ENCODE measurements around the gene ARHGAP15.

ARHGAP15 gene

GRCh38 chr2:143692162-143692561 lies 562.9 kb downstream of the ARHGAP15 start:
- no peak for DNase-seq (ENCODE audit: low spot score)

- no peak for DNase-seq (ENCODE audit: low spot score)
Measured at GRCh38 chr2:143692967-143693366, 563.7 kb downstream of the ARHGAP15 start.

- DNase-seq (ENCODE audit: low spot score), result no peak
Measured at GRCh38 chr2:143694335-143694734, 565.1 kb downstream of the ARHGAP15 start.

GRCh38 chr2:143696651-143697050 lies 567.4 kb downstream of the ARHGAP15 start:
- no peak for DNase-seq (ENCODE audit: low spot score)

GRCh38 chr2:143697744-143698143 lies 568.5 kb downstream of the ARHGAP15 start:
- DNase-seq (ENCODE audit: low spot score), result no peak

GRCh38 chr2:143698352-143698751 lies 569.1 kb downstream of the ARHGAP15 start:
- DNase-seq (ENCODE audit: low spot score), result no peak

GRCh38 chr2:143698888-143699570 lies 569.8 kb downstream of the ARHGAP15 start:
- no peak for DNase-seq (ENCODE audit: low spot score)

- DNase-seq (ENCODE audit: low spot score), result no peak
Measured at GRCh38 chr2:143700865-143701264, 571.6 kb downstream of the ARHGAP15 start.

- no peak for DNase-seq (ENCODE audit: low spot score)
Measured at GRCh38 chr2:143701785-143702184, 572.6 kb downstream of the ARHGAP15 start.

- DNase-seq (ENCODE audit: low spot score), result no peak
Measured at GRCh38 chr2:143702931-143703330, 573.7 kb downstream of the ARHGAP15 start.

GRCh38 chr2:143704451-143705106 lies 575.4 kb downstream of the ARHGAP15 start:
- DNase-seq (ENCODE audit: low spot score), result no peak

- DNase-seq (ENCODE audit: low spot score), result no peak
Measured at GRCh38 chr2:143705108-143705707, 576.0 kb downstream of the ARHGAP15 start.

- DNase-seq (ENCODE audit: low spot score), result no peak
Measured at GRCh38 chr2:143706354-143706753, 577.1 kb downstream of the ARHGAP15 start.

- no peak for DNase-seq (ENCODE audit: low spot score)
Measured at GRCh38 chr2:143708682-143709081, 579.5 kb downstream of the ARHGAP15 start.

- DNase-seq (ENCODE audit: low spot score), result no peak
Measured at GRCh38 chr2:143710196-143710595, 581.0 kb downstream of the ARHGAP15 start.

GRCh38 chr2:143710879-143711278 lies 581.7 kb downstream of the ARHGAP15 start:
- DNase-seq (ENCODE audit: low spot score), result no peak

GRCh38 chr2:143716522-143716921 lies 587.3 kb downstream of the ARHGAP15 start:
- no peak for DNase-seq (ENCODE audit: low spot score)

GRCh38 chr2:143717053-143717452 lies 587.8 kb downstream of the ARHGAP15 start:
- DNase-seq (ENCODE audit: low spot score), result peak; percentile 29

- DNase-seq (ENCODE audit: low spot score), result no peak
Measured at GRCh38 chr2:143717536-143718168, 588.4 kb downstream of the ARHGAP15 start.

GRCh38 chr2:143718745-143719144 lies 589.5 kb downstream of the ARHGAP15 start:
- DNase-seq (ENCODE audit: low spot score), result no peak

GRCh38 chr2:143719406-143719805 lies 590.2 kb downstream of the ARHGAP15 start:
- DNase-seq (ENCODE audit: low spot score), result no peak

GRCh38 chr2:143720095-143720664 lies 591.0 kb downstream of the ARHGAP15 start:
- no peak for DNase-seq (ENCODE audit: low spot score)

GRCh38 chr2:143725400-143725799 lies 596.2 kb downstream of the ARHGAP15 start:
- DNase-seq (ENCODE audit: low spot score), result no peak
